MCF 10A (cell line): ENCODE measurements around the gene PRKCZ. TPM values are rescaled to one million over a fixed set of nuclear protein-coding genes. Genes with fewer than 3 reads are reported as not detected.

ENCODE experiments used
- BruUV-seq: library from RNA; stranded (reverse); fragments of 400-500 nt; replicated peaks from 2 replicates; lab custom pipeline; 2021; lab: Mats Ljungman, UMichigan
- CTCF ChIA-PET: fragments of 300-600 bp; sonication (Branson Sonifier 250); formaldehyde crosslinking; extraction: SDS; loops from one replicate; lab custom pipeline; 2021; ENCODE audit warnings: antibody characterized with exemption, inconsistent platforms; lab: Yijun Ruan, JAX
- POLR2A ChIA-PET: fragments of 300-600, 350-650 bp; sonication (Branson Sonifier 250); formaldehyde crosslinking; extraction: SDS; loops from one replicate; lab custom pipeline; 2020; ENCODE audit warnings: antibody characterized with exemption, inconsistent platforms; lab: Yijun Ruan, JAX
- DNase-seq: peaks from one replicate; pipeline ENCODE4 v3.0.0-alpha.2; 2018; ENCODE audit not compliant: unreplicated experiment
- H3K27ac Mint-ChIP-seq: one replicate; pipeline ENCODE4 v1.8.0; 2022; ENCODE audit warnings: mild to moderate bottlenecking, low read depth, mixed read lengths; ENCODE audit not compliant: unreplicated experiment
- H3K27me3 Mint-ChIP-seq: one replicate; pipeline ENCODE4 v1.8.0; 2022; ENCODE audit warnings: mixed read lengths; ENCODE audit not compliant: insufficient read depth, unreplicated experiment
- H3K36me3 Mint-ChIP-seq: one replicate; pipeline ENCODE4 v1.8.0; 2022; ENCODE audit warnings: mild to moderate bottlenecking, moderate library complexity, mixed read lengths; ENCODE audit not compliant: insufficient read depth, unreplicated experiment
- H3K4me1 Mint-ChIP-seq: one replicate; pipeline ENCODE4 v1.8.0; 2022; ENCODE audit warnings: mixed read lengths; ENCODE audit not compliant: insufficient read depth, unreplicated experiment
- H3K4me3 Mint-ChIP-seq: one replicate; pipeline ENCODE4 v1.8.0; 2022; ENCODE audit warnings: mild to moderate bottlenecking, moderate library complexity, mixed read lengths; ENCODE audit not compliant: unreplicated experiment
- H3K9me3 Mint-ChIP-seq: one replicate; pipeline ENCODE4 v1.8.0; 2022; ENCODE audit warnings: mixed read lengths; ENCODE audit not compliant: unreplicated experiment
- intact Hi-C: fragments of 100-400 bp; cut with micrococcal nuclease; formaldehyde crosslinking; loops from 2 replicates; pipeline ENCODE4 v1.14.1; 2022
- total RNA-seq: library from RNA; stranded (reverse); gene quantifications from 2 replicates; pipeline ENCODE4 v1.2.3, GENCODE V29; 2022
- TF ChIP-seq, protein P1 (sequence below): fragments of 200-600 bp; IDR thresholded peaks from one replicate; pipeline ENCODE4 v1.8.0; 2022; ENCODE audit warnings: antibody characterized with exemption, mild to moderate bottlenecking; ENCODE audit not compliant: unreplicated experiment

PRKCZ gene
- total RNA-seq, 1 experiment from 2014 or later, result 24.9 TPM

DNA sequence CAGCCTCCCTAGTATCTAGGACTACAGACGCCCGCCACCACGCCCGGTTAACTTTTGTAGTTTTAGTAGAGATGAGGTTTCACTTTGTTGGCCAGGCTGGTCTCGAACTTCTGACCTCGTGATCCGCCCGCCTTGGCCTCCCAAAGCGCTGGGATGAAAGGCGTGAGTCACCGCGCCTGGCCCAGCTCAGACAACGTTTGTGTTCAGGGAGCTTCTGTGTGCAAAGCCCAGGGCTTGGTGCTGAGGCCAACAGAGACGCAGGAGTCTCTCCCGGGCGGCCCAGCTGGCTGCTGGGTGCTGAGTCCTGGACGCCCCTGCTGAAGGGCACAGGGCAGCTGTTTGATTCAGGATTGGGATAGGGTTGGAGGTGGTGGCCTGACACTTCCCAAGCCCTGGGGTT is 3.0 kb downstream of the PRKCZ start:
- BruUV-seq, result no TSS peak
- Mint-ChIP-seq H3K4me1 (peaks cover 11% of the 10 kb centered on the region), H3K9me3 (no peaks in the 10 kb centered on the region), H3K36me3 (peaks cover 19% of the 10 kb centered on the region), H3K4me3 (no peak overlapping the region), H3K27ac (no peak overlapping the region), H3K27me3 (no peaks in the 10 kb centered on the region)
- TF ChIP-seq, protein P1, sequence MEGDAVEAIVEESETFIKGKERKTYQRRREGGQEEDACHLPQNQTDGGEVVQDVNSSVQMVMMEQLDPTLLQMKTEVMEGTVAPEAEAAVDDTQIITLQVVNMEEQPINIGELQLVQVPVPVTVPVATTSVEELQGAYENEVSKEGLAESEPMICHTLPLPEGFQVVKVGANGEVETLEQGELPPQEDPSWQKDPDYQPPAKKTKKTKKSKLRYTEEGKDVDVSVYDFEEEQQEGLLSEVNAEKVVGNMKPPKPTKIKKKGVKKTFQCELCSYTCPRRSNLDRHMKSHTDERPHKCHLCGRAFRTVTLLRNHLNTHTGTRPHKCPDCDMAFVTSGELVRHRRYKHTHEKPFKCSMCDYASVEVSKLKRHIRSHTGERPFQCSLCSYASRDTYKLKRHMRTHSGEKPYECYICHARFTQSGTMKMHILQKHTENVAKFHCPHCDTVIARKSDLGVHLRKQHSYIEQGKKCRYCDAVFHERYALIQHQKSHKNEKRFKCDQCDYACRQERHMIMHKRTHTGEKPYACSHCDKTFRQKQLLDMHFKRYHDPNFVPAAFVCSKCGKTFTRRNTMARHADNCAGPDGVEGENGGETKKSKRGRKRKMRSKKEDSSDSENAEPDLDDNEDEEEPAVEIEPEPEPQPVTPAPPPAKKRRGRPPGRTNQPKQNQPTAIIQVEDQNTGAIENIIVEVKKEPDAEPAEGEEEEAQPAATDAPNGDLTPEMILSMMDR, result no peak
- ChIA-PET CTCF (interaction anchor here (0.6 kb wide), 1 partner anchor 1751 kb away, joined by 5 read pairs; no protein-coding TSS in a partner anchor), POLR2A (no interaction called here)
- DNase-seq, result no peak
- intact Hi-C loops, result no loop called here

DNA sequence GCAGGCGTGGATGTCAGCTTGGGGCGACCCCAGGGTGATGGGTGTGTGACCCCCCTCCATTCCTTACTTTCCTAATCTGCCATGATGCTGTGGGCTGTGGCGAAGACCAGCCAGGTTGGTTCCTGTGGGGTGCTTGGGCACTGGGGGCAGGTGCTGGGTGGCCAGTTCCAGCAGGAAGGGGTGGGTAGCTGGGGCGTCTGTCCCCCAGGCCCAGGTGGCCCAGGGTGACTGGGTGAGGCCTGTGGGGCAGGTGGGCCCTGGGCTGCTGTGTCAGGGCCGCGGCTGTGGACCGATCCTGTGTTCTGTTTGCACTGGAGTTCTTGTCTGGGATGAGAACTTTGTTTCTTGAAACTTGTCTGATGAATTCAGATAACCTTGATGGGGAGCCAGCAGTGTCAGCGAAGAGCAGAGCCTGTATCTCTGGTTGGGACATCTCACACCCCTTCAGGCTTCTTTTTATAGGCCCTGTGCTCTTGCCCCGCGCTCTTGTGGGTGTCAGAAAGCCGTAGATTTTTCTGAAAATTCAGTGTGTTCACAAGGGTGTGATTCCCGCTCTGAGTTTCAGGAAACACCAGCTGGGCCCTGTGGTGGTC is 3.7 kb downstream of the PRKCZ start:
- Mint-ChIP-seq H3K27ac (no peak overlapping the region), H3K4me1 (peaks cover 11% of the 10 kb centered on the region), H3K27me3 (no peaks in the 10 kb centered on the region), H3K4me3 (no peak overlapping the region), H3K36me3 (peaks cover 19% of the 10 kb centered on the region), H3K9me3 (no peaks in the 10 kb centered on the region)
- TF ChIP-seq, protein P1, result no peak
- DNase-seq, result no peak
- intact Hi-C loops, result no loop called here
- POLR2A ChIA-PET, result no interaction called here
- CTCF ChIA-PET, result interaction anchor here (1.2 to 3.2 kb wide), 2 partner anchors 9 to 12 kb away, joined by 3 to 15 read pairs; no protein-coding TSS in a partner anchor
- no TSS peak for BruUV-seq

DNA sequence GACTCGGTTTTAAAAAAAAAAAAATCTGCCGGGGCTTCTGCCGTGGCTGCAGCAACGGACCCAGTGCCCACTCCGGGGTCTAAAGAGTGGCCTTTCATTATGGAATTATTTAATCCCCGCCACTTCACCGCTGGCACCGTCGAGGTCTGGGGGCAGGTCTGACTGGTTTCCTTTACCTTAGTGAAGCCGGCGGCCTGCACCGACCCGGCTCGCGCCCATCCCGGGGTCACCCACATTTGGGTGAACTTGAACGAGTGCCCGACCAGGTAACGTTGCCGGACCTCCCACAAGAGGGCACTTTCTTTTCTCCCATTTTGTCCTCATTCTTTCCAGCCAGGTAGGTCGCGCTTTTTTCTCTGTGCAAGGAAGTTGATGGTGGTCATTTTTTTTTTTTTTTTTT is 4.3 kb downstream of the PRKCZ start:
- intact Hi-C loops, result no loop called here
- Mint-ChIP-seq H3K36me3 (peaks cover 21% of the 10 kb centered on the region), H3K9me3 (no peaks in the 10 kb centered on the region), H3K27ac (no peak overlapping the region), H3K4me1 (peaks cover 6% of the 10 kb centered on the region), H3K27me3 (no peaks in the 10 kb centered on the region), H3K4me3 (no peak overlapping the region)
- CTCF ChIA-PET, result interaction anchor here (1.2 to 3.2 kb wide), 2 partner anchors 9 to 13 kb away, joined by 3 to 15 read pairs; no protein-coding TSS in a partner anchor
- no TSS peak for BruUV-seq
- TF ChIP-seq, protein P1, result no peak
- POLR2A ChIA-PET, result no interaction called here
- no peak for DNase-seq

DNA sequence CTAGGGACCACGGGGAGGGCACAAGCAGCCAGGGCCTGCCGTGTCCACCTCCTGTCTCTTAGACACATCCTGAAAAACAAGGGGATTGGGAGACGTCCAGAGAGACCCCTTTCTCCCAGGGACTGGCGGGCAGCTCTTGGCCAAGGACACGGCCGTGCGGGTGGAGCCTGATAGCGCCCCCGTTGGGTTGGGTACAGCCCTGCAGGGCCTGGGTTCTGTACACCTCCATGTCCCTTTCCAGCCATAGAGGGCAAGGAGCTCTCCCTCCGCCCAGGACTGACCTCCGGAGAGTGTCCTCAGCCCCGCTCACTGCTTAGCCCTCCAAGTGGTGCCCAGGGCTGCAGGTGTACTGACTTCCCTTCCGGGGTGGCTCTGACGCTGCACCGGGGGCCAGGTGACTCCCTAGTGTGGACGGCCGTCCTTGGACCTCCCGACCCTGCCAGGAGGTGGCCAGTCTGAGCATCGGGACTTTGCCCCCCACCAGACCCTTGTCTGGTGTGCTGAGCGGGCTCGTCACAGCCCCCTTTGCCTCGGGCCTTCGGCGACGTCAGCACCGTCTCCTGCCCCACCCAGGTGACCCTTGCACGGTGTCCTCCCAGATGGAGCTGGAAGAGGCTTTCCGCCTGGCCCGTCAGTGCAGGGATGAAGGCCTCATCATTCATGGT is 5.8 kb downstream of the PRKCZ start:
- ChIA-PET POLR2A (no interaction called here), CTCF (interaction anchor here (3.2 kb wide), 1 partner anchor 11 kb away, joined by 15 read pairs; no protein-coding TSS in a partner anchor)
- H3K9me3 Mint-ChIP-seq, result no peaks in the 10 kb centered on the region
- intact Hi-C loops, result no loop called here
- BruUV-seq, result no TSS peak
- H3K27me3 Mint-ChIP-seq, result no peaks in the 10 kb centered on the region
- H3K36me3 Mint-ChIP-seq, result peaks cover 24% of the 10 kb centered on the region
- no peak overlapping the region for H3K4me3 Mint-ChIP-seq
- no peak overlapping the region for H3K27ac Mint-ChIP-seq
- DNase-seq, result no peak
- peaks cover 6% of the 10 kb centered on the region for H3K4me1 Mint-ChIP-seq
- TF ChIP-seq, protein P1, result no peak
